ENCODE data around the gene KLRC1.
"Not testable (repeated sequence)": the region's sequence is repeated elsewhere in the genome, so short reads cannot be mapped to it uniquely, and the experiment has no call there.

Gene KLRC1

GRCh38 chr12:10453156-10453555 is at the start of gene KLRC1:
KLRC1 (minus strand) TSS chr12:10453377; CDS start chr12:10451156, 2,221 bp downstream.
- no peak for DNase-seq

- DNase-seq: no peak
These were observed 47.9 kb upstream of the KLRC1 start for GRCh38 chr12:10501030-10501429.

- DNase-seq: no peak
These were observed 44.9 kb upstream of the KLRC1 start for GRCh38 chr12:10498042-10498441.

- no peak for DNase-seq
These were observed 44.4 kb upstream of the KLRC1 start for GRCh38 chr12:10497602-10498001.

GRCh38 chr12:10491766-10492165 is 38.6 kb upstream of the KLRC1 start:
- DNase-seq: no peak

- DNase-seq: not testable (repeated sequence)
These were observed 34.2 kb upstream of the KLRC1 start for GRCh38 chr12:10487328-10487727.

- not testable (repeated sequence) for DNase-seq
These were observed 28.7 kb upstream of the KLRC1 start for GRCh38 chr12:10481901-10482300.

GRCh38 chr12:10472808-10473207 is 19.6 kb upstream of the KLRC1 start:
- DNase-seq: not testable (repeated sequence)

GRCh38 chr12:10469701-10470100 is 16.5 kb upstream of the KLRC1 start:
- no peak for DNase-seq

- DNase-seq: no peak
These were observed 13.1 kb upstream of the KLRC1 start for GRCh38 chr12:10466311-10466710.

- no peak for DNase-seq
These were observed 4.6 kb upstream of the KLRC1 start for GRCh38 chr12:10457760-10458159.

GRCh38 chr12:10456856-10457255 is 3.7 kb upstream of the KLRC1 start:
- no peak for DNase-seq

- DNase-seq: no peak
These were observed 2.6 kb upstream of the KLRC1 start for GRCh38 chr12:10455766-10456165.

- DNase-seq: no peak
These were observed 1.4 kb upstream of the KLRC1 start for GRCh38 chr12:10454531-10454930.

GRCh38 chr12:10448236-10448635 is 4.9 kb downstream of the KLRC1 start:
- no peak for DNase-seq

GRCh38 chr12:10446052-10446451 is 7.1 kb downstream of the KLRC1 start:
- DNase-seq: not testable (repeated sequence)

- not testable (repeated sequence) for DNase-seq
These were observed 12.0 kb downstream of the KLRC1 start for GRCh38 chr12:10441144-10441543.

- not testable (repeated sequence) for DNase-seq
These were observed 13.4 kb downstream of the KLRC1 start for GRCh38 chr12:10439608-10440274.

GRCh38 chr12:10437601-10438000 is 15.6 kb downstream of the KLRC1 start:
- DNase-seq: not testable (repeated sequence)

- DNase-seq: not testable (repeated sequence)
These were observed 17.4 kb downstream of the KLRC1 start, which contains the start of gene KLRC2 for GRCh38 chr12:10435816-10436215. KLRC2 (minus strand) TSS chr12:10436010; CDS start chr12:10435986, 24 bp downstream.

GRCh38 chr12:10430623-10431022 is 22.6 kb downstream of the KLRC1 start:
- DNase-seq: not testable (repeated sequence)

GRCh38 chr12:10425938-10426337 is 27.2 kb downstream of the KLRC1 start:
- not testable (repeated sequence) for DNase-seq

GRCh38 chr12:10424260-10424899 is 28.8 kb downstream of the KLRC1 start:
- not testable (repeated sequence) for DNase-seq

GRCh38 chr12:10422159-10422558 is 31.0 kb downstream of the KLRC1 start:
- not testable (repeated sequence) for DNase-seq
